Measurements from ENCODE around the gene FXR2.

FXR2 gene

DNA sequence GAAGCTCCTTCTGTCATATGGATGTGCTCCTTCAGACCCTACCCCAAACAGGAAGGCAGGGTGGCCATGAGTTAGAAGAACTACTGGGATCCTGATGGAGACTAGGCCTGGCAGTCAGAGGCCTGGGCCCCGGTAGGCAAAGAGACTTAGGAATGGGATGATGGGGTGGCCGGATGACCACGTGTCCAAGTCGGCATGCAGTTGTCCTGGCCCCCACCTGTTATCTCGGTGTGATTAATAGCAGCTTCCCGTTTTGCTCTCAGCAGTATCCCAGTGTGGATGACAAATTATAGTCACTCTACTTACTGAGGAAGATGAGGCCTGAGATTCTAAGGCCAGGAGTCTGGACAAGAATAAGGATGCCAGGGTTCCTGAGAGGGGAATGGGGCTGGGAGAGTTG is 64.4 kb downstream of the FXR2 start:
- H3K4me3 ChIP-seq (ENCODE audit: control insufficient read depth, low read depth, low read length): no peak overlapping the region
- TF ChIP-seq, protein P1, sequence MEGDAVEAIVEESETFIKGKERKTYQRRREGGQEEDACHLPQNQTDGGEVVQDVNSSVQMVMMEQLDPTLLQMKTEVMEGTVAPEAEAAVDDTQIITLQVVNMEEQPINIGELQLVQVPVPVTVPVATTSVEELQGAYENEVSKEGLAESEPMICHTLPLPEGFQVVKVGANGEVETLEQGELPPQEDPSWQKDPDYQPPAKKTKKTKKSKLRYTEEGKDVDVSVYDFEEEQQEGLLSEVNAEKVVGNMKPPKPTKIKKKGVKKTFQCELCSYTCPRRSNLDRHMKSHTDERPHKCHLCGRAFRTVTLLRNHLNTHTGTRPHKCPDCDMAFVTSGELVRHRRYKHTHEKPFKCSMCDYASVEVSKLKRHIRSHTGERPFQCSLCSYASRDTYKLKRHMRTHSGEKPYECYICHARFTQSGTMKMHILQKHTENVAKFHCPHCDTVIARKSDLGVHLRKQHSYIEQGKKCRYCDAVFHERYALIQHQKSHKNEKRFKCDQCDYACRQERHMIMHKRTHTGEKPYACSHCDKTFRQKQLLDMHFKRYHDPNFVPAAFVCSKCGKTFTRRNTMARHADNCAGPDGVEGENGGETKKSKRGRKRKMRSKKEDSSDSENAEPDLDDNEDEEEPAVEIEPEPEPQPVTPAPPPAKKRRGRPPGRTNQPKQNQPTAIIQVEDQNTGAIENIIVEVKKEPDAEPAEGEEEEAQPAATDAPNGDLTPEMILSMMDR (conservative IDR thresholded peaks at IDR 0.05; ENCODE audit: control insufficient read depth, insufficient read depth, low read depth, low read length): no peak
- DNase-seq (ENCODE audit: low read depth): no peak

DNA sequence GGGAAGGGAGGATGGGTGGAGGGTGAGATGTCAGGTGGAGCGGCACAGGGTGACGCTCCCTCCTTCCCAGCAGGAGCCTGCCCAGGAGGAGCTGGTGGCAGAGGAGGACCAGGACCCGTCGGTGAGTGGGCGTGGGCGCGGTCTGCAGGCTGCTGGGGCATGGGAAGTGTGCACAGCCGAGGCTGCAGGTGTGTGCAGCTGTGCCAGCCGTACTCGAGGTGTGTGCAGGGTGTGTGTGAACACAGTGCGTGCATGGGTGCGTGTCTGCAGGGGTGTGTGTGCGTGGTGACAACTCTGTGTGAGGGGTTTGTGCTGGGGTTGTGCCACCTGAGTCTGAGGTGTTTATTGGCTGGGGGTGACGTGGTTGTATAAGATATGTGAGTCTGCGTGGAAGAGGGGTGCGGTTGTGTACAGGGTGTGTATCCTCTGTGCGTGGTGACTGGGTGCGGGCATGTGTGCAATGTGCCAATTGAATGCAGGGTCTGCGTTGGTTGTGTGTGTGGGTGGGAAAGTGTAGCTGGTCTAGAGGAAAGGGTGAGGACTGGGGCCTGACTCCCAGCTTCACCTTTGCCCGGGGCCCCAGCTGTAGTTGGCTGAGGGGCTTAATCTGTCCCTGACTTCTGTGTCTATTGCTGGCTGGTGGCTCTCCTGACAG is 65.2 kb downstream of the FXR2 start:
- TF ChIP-seq, protein P1 (conservative IDR thresholded peaks at IDR 0.05; ENCODE audit: control insufficient read depth, insufficient read depth, low read depth, low read length): no peak
- H3K4me3 ChIP-seq (ENCODE audit: control insufficient read depth, low read depth, low read length): peak overlapping the region; percentile 59
- no peak for DNase-seq (ENCODE audit: low read depth)

DNA sequence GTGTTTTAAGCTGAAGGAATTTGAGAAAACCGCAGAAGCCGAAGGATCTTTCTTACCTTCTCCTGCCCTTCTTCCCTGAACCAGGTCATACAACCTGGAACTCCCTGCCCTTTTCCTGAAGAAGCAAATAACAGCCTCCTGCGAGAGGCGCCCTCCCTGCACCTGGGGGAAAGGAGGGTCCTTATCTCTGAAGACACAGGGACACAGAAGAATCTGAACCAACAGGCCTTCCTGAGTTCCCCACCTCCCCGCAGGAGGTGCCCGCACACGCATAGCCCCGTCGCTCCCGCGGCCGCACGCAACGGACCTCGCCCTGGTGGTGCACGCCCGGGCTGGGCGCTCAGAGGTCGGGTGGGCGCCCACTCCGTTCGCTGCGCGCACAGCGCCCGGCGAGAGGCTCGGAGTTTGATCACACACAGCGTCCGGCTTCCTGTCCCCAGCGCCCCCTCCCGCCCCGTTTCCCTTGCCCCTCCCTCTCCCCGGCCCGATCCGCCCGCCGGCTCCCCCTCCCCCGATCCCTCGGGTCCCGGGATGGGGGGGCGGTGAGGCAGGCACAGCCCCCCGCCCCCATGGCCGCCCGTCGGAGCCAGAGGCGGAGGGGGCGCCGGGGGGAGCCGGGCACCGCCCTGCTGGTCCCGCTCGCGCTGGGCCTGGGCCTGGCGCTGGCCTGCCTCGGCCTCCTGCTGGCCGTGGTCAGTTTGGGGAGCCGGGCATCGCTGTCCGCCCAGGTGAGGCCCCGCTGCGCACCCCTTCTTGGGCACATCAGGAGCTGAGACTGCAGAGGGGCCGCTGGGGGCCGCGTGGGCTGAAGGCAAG is 65.9 kb downstream of the FXR2 start, which contains the start of gene TNFSF12:
TSS of gene TNFSF12 (plus strand) at position 474 of the 816 bp plus-strand sequence. CDS start at position 570, 96 bp downstream.
- TF ChIP-seq, protein P1 (conservative IDR thresholded peaks at IDR 0.05; ENCODE audit: control insufficient read depth, insufficient read depth, low read depth, low read length): no peak
- H3K4me3 ChIP-seq (ENCODE audit: control insufficient read depth, low read depth, low read length): peak within 1 kb of the TSS; percentile 59
- no peak for DNase-seq (ENCODE audit: low read depth)

DNA sequence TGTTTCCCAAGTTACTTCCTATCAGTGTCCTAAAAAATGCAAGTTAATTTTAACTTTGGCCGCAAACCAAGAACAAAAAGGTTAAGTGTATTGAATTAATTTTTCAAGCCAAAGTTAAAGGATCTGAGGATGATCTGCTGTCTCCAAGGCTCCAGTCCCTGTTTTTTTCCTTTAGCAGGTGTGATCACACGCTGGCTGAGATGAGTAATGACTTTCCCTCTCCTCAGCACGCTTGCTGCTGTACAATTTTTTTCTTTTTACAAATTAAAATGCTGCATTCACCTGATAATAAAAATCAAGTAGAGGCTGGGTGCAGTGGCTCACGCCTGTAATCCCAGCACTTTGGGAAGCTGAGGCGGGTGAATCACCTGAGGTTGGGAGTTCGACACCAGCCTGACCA is 69.8 kb downstream of the FXR2 start:
- TF ChIP-seq, protein P1 (conservative IDR thresholded peaks at IDR 0.05; ENCODE audit: control insufficient read depth, insufficient read depth, low read depth, low read length): no peak
- no peak overlapping the region for H3K4me3 ChIP-seq (ENCODE audit: control insufficient read depth, low read depth, low read length)
- no peak for DNase-seq (ENCODE audit: low read depth)

Measured in fibroblast of mammary gland (primary cell).